Left cardiac atrium (tissue), 4 donors: ENCODE measurements around the gene ZNF598. TPM values are rescaled to one million over a fixed set of nuclear protein-coding genes. Genes with fewer than 3 reads are reported as not detected.
A peak's percentile ranks its signal among the peaks of the same experiment; 100 is the strongest.

Experiments used
- ATAC-seq, 2 donors: fragments of 200-7000 bp; cut with Tn5 transposase; one replicate each; pipeline ENCODE4 v1.9.1; 2020; ENCODE audit warnings: mild to moderate bottlenecking in 2 of 2, moderate library complexity in 2 of 2
- DNase-seq: peaks from one replicate; pipeline ENCODE4 v3.0.0-alpha.2; 2020
- intact Hi-C, 2 donors: fragments of 100-400 bp; cut with DNase I; formaldehyde crosslinking; loops; one replicate each; pipeline versions ENCODE4 v1.14.1 to v1.15.1; 2022 to 2023
- total RNA-seq, 2 donors: library from RNA; stranded (reverse); fragmentation: NEBNext Ultra II Directional; extraction: Animal tissue kit (Norgen Biotek cat#: 25700); gene quantifications; one replicate each; pipeline ENCODE4 v1.2.1, GENCODE V29; 2021
- donor health status: DM: no; HTN: yes; CAD: no.
- donor health status: DM: no; HTN: yes; CAD: no; lungs with severe emphysema.
- donor health status: DM: yes; HTN: yes; CAD: no.
- donor health status: Dilated cardiomyopathy.

Gene ZNF598
- total RNA-seq, 2 donors from 2014 or later: 14.7 to 22.9 TPM

DNA sequence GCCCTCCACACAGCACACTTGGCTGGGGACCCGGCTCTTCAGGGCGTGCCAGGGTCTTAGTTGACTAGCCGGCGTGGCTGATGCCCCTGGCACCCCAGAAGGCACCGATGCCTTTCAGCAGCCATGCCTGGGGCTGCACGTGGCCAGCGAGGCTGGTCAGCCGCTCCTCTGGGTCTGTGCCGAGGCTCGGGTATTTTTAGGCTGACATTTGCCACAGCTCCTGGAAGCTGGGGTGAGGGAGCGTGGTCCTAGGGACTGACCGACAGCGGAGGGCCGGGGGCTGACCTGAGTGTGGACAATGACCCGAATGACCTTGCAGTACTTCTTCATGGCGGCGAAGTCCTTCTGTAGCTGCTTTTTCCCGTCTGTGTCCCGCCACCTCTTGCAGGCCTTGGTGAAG lies 59.1 kb downstream of the ZNF598 start:
- intact Hi-C loops: no loop called here

DNA sequence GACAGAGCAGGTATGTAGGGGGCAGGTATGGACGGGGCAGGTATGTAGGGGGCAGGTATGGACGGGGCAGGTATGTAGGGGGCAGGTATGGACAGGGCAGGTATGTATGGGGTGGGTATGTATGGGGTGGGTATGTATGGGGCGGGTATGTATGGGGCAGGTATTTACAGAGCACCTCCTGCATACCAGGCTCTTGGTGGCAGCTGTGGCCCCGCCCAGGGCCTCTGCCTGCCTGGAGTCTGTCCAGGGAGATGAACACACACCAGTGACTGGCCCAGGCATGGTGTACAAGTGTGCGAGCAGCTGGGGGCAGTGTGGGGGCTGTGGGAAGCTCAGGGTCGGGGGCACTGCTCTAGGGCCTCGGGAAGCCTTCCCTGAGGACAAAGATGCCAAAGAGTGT lies 59.6 kb downstream of the ZNF598 start:
- DNase-seq: no peak
- peak in 1 of 2 donors; percentile 5 for ATAC-seq
- intact Hi-C loops: no loop called here

More for the DNA sequence above, 59.1 kb downstream of the ZNF598 start:
- no peak for DNase-seq
- peak; percentile 44 to 51 for ATAC-seq

GRCh38 chr16:1949507-1949906 lies 60.1 kb downstream of the ZNF598 start:
- DNase-seq: no peak
- no peak for ATAC-seq
- intact Hi-C loops: no loop called here

Other genes with a start within 250 kb of the ZNF598 start
- gene NME3, start 238.3 kb downstream of the ZNF598 start, total RNA-seq: 10 to 100 TPM; 35.7 to 43.4 TPM
- gene EME2, start 237.0 kb downstream of the ZNF598 start, total RNA-seq: 10 to 100 TPM in 1 of 2 donors, 1 to 10 TPM in 1; 6.9 to 11.9 TPM
- gene MRPS34, start 236.7 kb downstream of the ZNF598 start, total RNA-seq: 10 to 100 TPM; 57.0 to 69.2 TPM
- 10 to 100 TPM; 25.9 to 27.7 TPM for gene SPSB3, start 227.2 kb downstream of the ZNF598 start, total RNA-seq
- 10 to 100 TPM; 32.5 to 33.6 TPM for gene NUBP2, start 226.9 kb downstream of the ZNF598 start, total RNA-seq
- gene IGFALS, start 216.1 kb downstream of the ZNF598 start, total RNA-seq: not detected
- gene HAGH, start 183.0 kb downstream of the ZNF598 start, total RNA-seq: 100 to 1,000 TPM; 113 to 123 TPM
- gene FAHD1, start 182.6 kb downstream of the ZNF598 start, total RNA-seq: 10 to 100 TPM; 21.1 to 21.2 TPM
- under 1 TPM; 0.18 to 0.21 TPM for gene MEIOB, start 137.7 kb downstream of the ZNF598 start, total RNA-seq
- not detected for gene HS3ST6, start 91.4 kb downstream of the ZNF598 start, total RNA-seq
- gene MSRB1, start 66.6 kb downstream of the ZNF598 start, total RNA-seq: 10 to 100 TPM; 23.6 to 30.8 TPM
- 10 to 100 TPM; 33.4 to 78.2 TPM for gene RPL3L, start 55.1 kb downstream of the ZNF598 start, total RNA-seq
- 100 to 1,000 TPM; 411 to 435 TPM for gene NDUFB10, start 50.3 kb downstream of the ZNF598 start, total RNA-seq
- 1,000 to 10,000 TPM; 1,152 to 1,209 TPM for gene RPS2, start 45.0 kb downstream of the ZNF598 start, total RNA-seq
- not detected for gene RNF151, start 43.0 kb downstream of the ZNF598 start, total RNA-seq
- gene TBL3, start 37.8 kb downstream of the ZNF598 start, total RNA-seq: 10 to 100 TPM; 19.4 to 21.5 TPM
- not detected for gene NOXO1, start 28.4 kb downstream of the ZNF598 start, total RNA-seq
- 10 to 100 TPM; 18.1 to 20.6 TPM for gene GFER, start 25.6 kb downstream of the ZNF598 start, total RNA-seq
- 1 to 10 TPM in 1 of 2 donors, under 1 TPM in 1; 0.74 to 1.9 TPM for gene SYNGR3, start 19.9 kb downstream of the ZNF598 start, total RNA-seq
- gene NPW, start 10.0 kb upstream of the ZNF598 start, total RNA-seq: under 1 TPM in 1 of 2 donors, not detected in 1; 0.84 TPM
- 100 to 1,000 TPM; 164 to 242 TPM for gene NHERF2, start 17.1 kb upstream of the ZNF598 start, total RNA-seq
- 10 to 100 TPM in 1 of 2 donors, 1 to 10 TPM in 1; 5.7 to 16.6 TPM for gene NTHL1, start 38.0 kb upstream of the ZNF598 start, total RNA-seq
- 10 to 100 TPM; 54.3 to 73.4 TPM for gene TSC2, start 38.2 kb upstream of the ZNF598 start, total RNA-seq
- 100 to 1,000 TPM in 1 of 2 donors, 10 to 100 TPM in 1; 82.2 to 104 TPM for gene PKD1, start 126.1 kb upstream of the ZNF598 start, total RNA-seq
- gene RAB26, start 138.8 kb upstream of the ZNF598 start, total RNA-seq: under 1 TPM; 0.81 to 0.88 TPM
- gene TRAF7, start 146.0 kb upstream of the ZNF598 start, total RNA-seq: 10 to 100 TPM; 31.1 to 34.9 TPM
- 1 to 10 TPM; 5.9 to 6.1 TPM for gene CASKIN1, start 186.8 kb upstream of the ZNF598 start, total RNA-seq
- 10 to 100 TPM; 24.9 to 26.9 TPM for gene MLST8, start 195.6 kb upstream of the ZNF598 start, total RNA-seq
- gene BRICD5, start 201.0 kb upstream of the ZNF598 start, total RNA-seq: 1 to 10 TPM; 5.7 to 5.9 TPM
- gene PGP, start 205.0 kb upstream of the ZNF598 start, total RNA-seq: 10 to 100 TPM; 21.1 to 24.6 TPM
- gene E4F1, start 213.8 kb upstream of the ZNF598 start, total RNA-seq: 10 to 100 TPM; 11.9 to 15.0 TPM
- gene DNASE1L2, start 226.6 kb upstream of the ZNF598 start, total RNA-seq: under 1 TPM; 0.29 to 0.65 TPM
- 100 to 1,000 TPM; 124 to 128 TPM for gene ECI1, start 241.8 kb upstream of the ZNF598 start, total RNA-seq